H9 (cell line): ENCODE data around the gene ULK4. TPM values are rescaled to one million over a fixed set of nuclear protein-coding genes. Genes with fewer than 3 reads are reported as not detected.

ENCODE experiments used
- DNase-seq: peaks from one replicate; pipeline ENCODE4 v3.0.0-alpha.2; 2017
- H2AFZ ChIP-seq: one replicate; pipeline ENCODE4 v1.6.1; 2013; ENCODE audit warnings: mild to moderate bottlenecking, low read length, control low read depth, moderate library complexity
- H2AK5ac ChIP-seq: 2 replicates; pipeline ENCODE4 v1.6.1; 2013; ENCODE audit warnings: low read length, control low read depth, mixed read lengths; ENCODE audit not compliant: insufficient read length
- H2BK120ac ChIP-seq: one replicate; pipeline ENCODE4 v1.6.1; 2013; ENCODE audit warnings: low read depth, mild to moderate bottlenecking, low read length, control low read depth, inconsistent platforms; ENCODE audit not compliant: poor library complexity, severe bottlenecking
- H2BK12ac ChIP-seq: 2 replicates; pipeline ENCODE4 v1.6.1; 2013; ENCODE audit warnings: low read length, control low read depth, mixed read lengths, low read depth; ENCODE audit not compliant: insufficient read length
- H2BK15ac ChIP-seq: 2 replicates; pipeline ENCODE4 v1.6.1; 2013; ENCODE audit warnings: low read depth, low read length, control low read depth
- H2BK20ac ChIP-seq: one replicate; pipeline ENCODE4 v1.6.1; 2013; ENCODE audit warnings: low read depth, mild to moderate bottlenecking, low read length, control low read depth, inconsistent platforms; ENCODE audit not compliant: poor library complexity, severe bottlenecking
- H2BK5ac ChIP-seq: 2 replicates; pipeline ENCODE4 v1.6.1; 2013; ENCODE audit warnings: low read length, control low read depth, mixed read lengths; ENCODE audit not compliant: insufficient read length
- H3K14ac ChIP-seq: 2 replicates; pipeline ENCODE4 v1.6.1; 2013; ENCODE audit warnings: low read length, control low read depth; ENCODE audit not compliant: insufficient read depth
- H3K18ac ChIP-seq: 2 replicates; pipeline ENCODE4 v1.6.1; 2013; ENCODE audit warnings: low read depth, mild to moderate bottlenecking, mixed read lengths, low read length, control low read depth; ENCODE audit not compliant: insufficient read length
- H3K23ac ChIP-seq: 2 replicates; pipeline ENCODE4 v1.6.1; 2013; ENCODE audit warnings: low read length, control low read depth, mixed read lengths, low read depth; ENCODE audit not compliant: insufficient read length
- H3K23me2 ChIP-seq: 2 replicates; pipeline ENCODE4 v1.6.1; 2013; ENCODE audit warnings: low read depth, mild to moderate bottlenecking, mixed read lengths, low read length, control low read depth; ENCODE audit not compliant: insufficient read length, poor library complexity, severe bottlenecking
- H3K27ac ChIP-seq: 2 replicates; pipeline ENCODE4 v1.5.1; 2013; ENCODE audit warnings: low read length, control low read depth, mixed read lengths, low read depth; ENCODE audit not compliant: insufficient read length
- H3K27me3 ChIP-seq: 2 replicates; pipeline ENCODE4 v1.6.1; 2013; ENCODE audit warnings: low read length, control low read depth, inconsistent platforms; ENCODE audit not compliant: insufficient read depth
- H3K4ac ChIP-seq: 2 replicates; pipeline ENCODE4 v1.6.1; 2013; ENCODE audit warnings: low read depth, mild to moderate bottlenecking, control low read depth, inconsistent platforms, low read length, moderate library complexity
- H3K4me1 ChIP-seq: 2 replicates; pipeline ENCODE4 v1.6.1; 2013; ENCODE audit warnings: low read length, control low read depth, inconsistent platforms; ENCODE audit not compliant: insufficient read depth
- H3K4me2 ChIP-seq: 2 replicates; pipeline ENCODE4 v1.6.1; 2013; ENCODE audit warnings: low read length, control low read depth, mixed read lengths; ENCODE audit not compliant: insufficient read length, insufficient read depth
- H3K56ac ChIP-seq: 2 replicates; pipeline ENCODE4 v1.6.1; 2013; ENCODE audit warnings: low read depth, mild to moderate bottlenecking, mixed read lengths, low read length, control low read depth; ENCODE audit not compliant: insufficient read length
- H3K79me1 ChIP-seq: 2 replicates; pipeline ENCODE4 v1.6.1; 2013; ENCODE audit warnings: low read depth, mild to moderate bottlenecking, moderate library complexity, low read length, control low read depth, inconsistent platforms; ENCODE audit not compliant: insufficient read depth, poor library complexity, severe bottlenecking
- H3K79me2 ChIP-seq: 2 replicates; pipeline ENCODE4 v1.6.1; 2013; ENCODE audit warnings: low read length, control low read depth, inconsistent platforms; ENCODE audit not compliant: insufficient read depth
- H3K9ac ChIP-seq: 2 replicates; pipeline ENCODE4 v1.6.1; 2013; ENCODE audit warnings: low read length, control low read depth, mixed read lengths; ENCODE audit not compliant: insufficient read length; ENCODE audit errors: extremely low read depth
- H3K9me3 ChIP-seq: one replicate; pipeline ENCODE4 v1.6.1; 2013; ENCODE audit warnings: low read depth, low read length, inconsistent platforms; ENCODE audit not compliant: control insufficient read depth
- H3T11ph ChIP-seq: one replicate; pipeline ENCODE4 v1.6.1; 2013; ENCODE audit warnings: mild to moderate bottlenecking, low read length, control low read depth, inconsistent platforms
- H4K20me1 ChIP-seq: one replicate; pipeline ENCODE4 v1.6.1; 2013; ENCODE audit not compliant: control insufficient read depth, insufficient read length, insufficient read depth
- H4K5ac ChIP-seq: 2 replicates; pipeline ENCODE4 v1.6.1; 2013; ENCODE audit warnings: low read depth, mild to moderate bottlenecking, mixed read lengths, low read length, control low read depth; ENCODE audit not compliant: insufficient read length
- H4K8ac ChIP-seq: replicated peaks from 2 replicates; pipeline ENCODE4 v1.6.1; 2013; ENCODE audit warnings: low read length, control low read depth, mixed read lengths, low read depth; ENCODE audit not compliant: insufficient read length
- H4K91ac ChIP-seq: 2 replicates; pipeline ENCODE4 v1.6.1; 2013; ENCODE audit warnings: low read depth, mild to moderate bottlenecking, moderate library complexity, mixed read lengths, low read length, control low read depth; ENCODE audit not compliant: insufficient read length
- H3K27ac Mint-ChIP-seq, 3 experiments: 2 replicates in 2 of 3; 3 replicates in 1 of 3; pipeline ENCODE4 v1.8.0; 2020 to 2021; ENCODE audit warnings: mixed read lengths in 3 of 3, mild to moderate bottlenecking in 1 of 3, moderate library complexity in 1 of 3
- H3K27me3 Mint-ChIP-seq: 2 replicates; pipeline ENCODE4 v1.8.0; 2021; ENCODE audit warnings: low read depth, mild to moderate bottlenecking, moderate library complexity, mixed read lengths
- H3K36me3 Mint-ChIP-seq, 3 experiments: 2 replicates in 2 of 3; 3 replicates in 1 of 3; pipeline ENCODE4 v1.8.0; 2020 to 2021; ENCODE audit warnings: low read depth in 3 of 3, mixed read lengths in 3 of 3; ENCODE audit not compliant: insufficient read depth in 1 of 3
- H3K4me1 Mint-ChIP-seq, 2 experiments: 2 replicates each; pipeline ENCODE4 v1.8.0; 2020; ENCODE audit warnings: mixed read lengths in 2 of 2
- H3K4me3 Mint-ChIP-seq, 2 experiments: 2 replicates in 1 of 2; 3 replicates in 1 of 2; pipeline ENCODE4 v1.8.0; 2020 to 2021; ENCODE audit warnings: mild to moderate bottlenecking in 2 of 2, mixed read lengths in 2 of 2, moderate library complexity in 1 of 2
- H3K9me3 Mint-ChIP-seq, 2 experiments: 2 replicates in 1 of 2; 3 replicates in 1 of 2; pipeline ENCODE4 v1.8.0; 2020; ENCODE audit warnings: mild to moderate bottlenecking in 2 of 2, mixed read lengths in 2 of 2, moderate library complexity in 1 of 2
- WGBS: extraction: QIAGEN DNeasy Blood & Tissue Kit; methylation state at CpG from one replicate; pipeline ENCODE4 v1.1.7; 2013; ENCODE audit warnings: missing lambda C conversion rate, low lambda C conversion rate, mixed read lengths; ENCODE audit not compliant: insufficient read length; ENCODE audit errors: extremely low coverage; 5-methylcytosine and 5-hydroxymethylcytosine counted together
- total RNA-seq: library from RNA; stranded (reverse); gene quantifications from 2 replicates; pipeline ENCODE4 v1.2.1, GENCODE V29; 2021
- TF ChIP-seq, protein P1 (sequence below): fragments of 200-600 bp; sonication (generic); conservative IDR thresholded peaks from 3 replicates; pipeline ENCODE4 v1.8.0; 2021; ENCODE audit warnings: antibody characterized with exemption, mild to moderate bottlenecking

ULK4 gene
- total RNA-seq, 1 experiment from 2014 or later, result 12.9 TPM

DNA sequence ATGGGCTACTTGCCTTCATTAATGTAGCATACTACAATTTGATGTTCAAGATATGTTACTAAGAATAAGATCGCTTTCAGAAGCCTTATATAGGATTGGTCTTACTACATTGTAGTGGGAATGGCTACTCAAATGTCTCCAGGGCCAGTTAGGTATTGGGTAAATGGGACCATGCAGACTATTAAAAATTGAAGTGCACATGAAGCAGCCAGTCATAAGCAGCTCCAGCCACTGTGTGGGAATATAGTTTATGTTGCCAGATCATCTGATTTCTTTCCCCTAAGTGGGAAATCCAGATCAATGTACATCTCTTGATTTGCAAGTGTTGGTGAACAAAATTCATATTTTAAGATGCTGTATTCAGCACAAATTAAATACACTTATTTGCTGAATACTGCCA lies 757.5 kb downstream of the ULK4 start:
- Histone ChIP-seq H3K9me3 (no peaks in the 10 kb centered on the region), H3T11ph (no peak overlapping the region), H3K4ac (no peak overlapping the region), H2BK120ac (no peak overlapping the region), H3K4me2 (no peak overlapping the region), H2AK5ac (no peak overlapping the region), H3K79me2 (peaks cover 77% of the 10 kb centered on the region), H2BK12ac (no peak overlapping the region), H3K14ac (no peak overlapping the region), H3K9ac (no peak overlapping the region), H3K27me3 (no peaks in the 10 kb centered on the region), H4K20me1 (no peaks in the 10 kb centered on the region), H2AFZ (no peak overlapping the region), H4K5ac (no peak overlapping the region), H2BK20ac (no peak overlapping the region), H3K4me1 (peaks cover 2% of the 10 kb centered on the region; the same call in 1 of the 2 replicates), H3K23ac (no peak overlapping the region), H3K27ac (no peak overlapping the region), H4K8ac (no peak overlapping the region), H2BK5ac (no peak overlapping the region), H3K18ac (no peak overlapping the region), H2BK15ac (no peak overlapping the region), H3K56ac (no peak overlapping the region), H4K91ac (no peak overlapping the region), H3K23me2 (peaks cover 14% of the 10 kb centered on the region), H3K79me1 (peaks cover 5% of the 10 kb centered on the region)
- Mint-ChIP-seq H3K27ac (no peak overlapping the region), H3K4me1 (peaks cover 71 to 79% of the 10 kb centered on the region in 2 experiments), H3K36me3 (peaks cover 8 to 22% (median 9%) of the 10 kb centered on the region in 3 experiments), H3K27me3 (no peaks in the 10 kb centered on the region), H3K9me3 (no peaks in the 10 kb centered on the region), H3K4me3 (no peak overlapping the region)
- TF ChIP-seq, protein P1, sequence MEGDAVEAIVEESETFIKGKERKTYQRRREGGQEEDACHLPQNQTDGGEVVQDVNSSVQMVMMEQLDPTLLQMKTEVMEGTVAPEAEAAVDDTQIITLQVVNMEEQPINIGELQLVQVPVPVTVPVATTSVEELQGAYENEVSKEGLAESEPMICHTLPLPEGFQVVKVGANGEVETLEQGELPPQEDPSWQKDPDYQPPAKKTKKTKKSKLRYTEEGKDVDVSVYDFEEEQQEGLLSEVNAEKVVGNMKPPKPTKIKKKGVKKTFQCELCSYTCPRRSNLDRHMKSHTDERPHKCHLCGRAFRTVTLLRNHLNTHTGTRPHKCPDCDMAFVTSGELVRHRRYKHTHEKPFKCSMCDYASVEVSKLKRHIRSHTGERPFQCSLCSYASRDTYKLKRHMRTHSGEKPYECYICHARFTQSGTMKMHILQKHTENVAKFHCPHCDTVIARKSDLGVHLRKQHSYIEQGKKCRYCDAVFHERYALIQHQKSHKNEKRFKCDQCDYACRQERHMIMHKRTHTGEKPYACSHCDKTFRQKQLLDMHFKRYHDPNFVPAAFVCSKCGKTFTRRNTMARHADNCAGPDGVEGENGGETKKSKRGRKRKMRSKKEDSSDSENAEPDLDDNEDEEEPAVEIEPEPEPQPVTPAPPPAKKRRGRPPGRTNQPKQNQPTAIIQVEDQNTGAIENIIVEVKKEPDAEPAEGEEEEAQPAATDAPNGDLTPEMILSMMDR, result no peak
- DNase-seq, result no peak
- no CpG with 5 or more reads among the region's 1 CpG for WGBS
